Transverse colon (tissue), 4 donors: ENCODE results near the gene CST8. TPM values are rescaled to one million over a fixed set of nuclear protein-coding genes. Genes with fewer than 3 reads are reported as not detected.

Experiments
- DNase-seq: peaks from one replicate; pipeline ENCODE4 v3.0.0-alpha.2; 2019
- H3K27ac ChIP-seq, 4 donors: fragments of 200-600 bp; sonication (generic); 2 replicates each; pipeline ENCODE4 v1.5.1; 2016 to 2018; ENCODE audit warnings: inconsistent platforms in 4 of 4
- H3K27me3 ChIP-seq: fragments of 200-600 bp; sonication (generic); 2 replicates; pipeline ENCODE4 v1.5.1; 2017; ENCODE audit warnings: inconsistent platforms
- H3K36me3 ChIP-seq, 4 donors: fragments of 200-600 bp; sonication (generic); 2 replicates each; pipeline ENCODE4 v1.5.1; 2017 to 2019; ENCODE audit warnings: inconsistent platforms in 4 of 4
- H3K4me1 ChIP-seq, 4 donors: fragments of 200-600 bp; sonication (generic); 2 replicates each; pipeline ENCODE4 v1.5.1; 2017 to 2020; ENCODE audit warnings: inconsistent platforms in 4 of 4
- H3K4me3 ChIP-seq, 4 donors: fragments of 200-600 bp; sonication (generic); 1 replicate in 1 of 4; 2 replicates in 3 of 4; pipeline versions ENCODE4 v1.5.1 to v1.6.1; 2017 to 2019; ENCODE audit warnings: inconsistent platforms in 4 of 4
- H3K9me3 ChIP-seq, 2 donors: fragments of 200-600 bp; sonication (generic); 2 replicates each; pipeline ENCODE4 v1.5.1; 2017 to 2019; ENCODE audit warnings: inconsistent platforms in 2 of 2
- CTCF ChIP-seq, 5 experiments: fragments of 200-600 bp in 3 of 5; fragments of 450-650 bp in 2 of 5; sonication (generic) in 3 of 5; IDR thresholded peaks; 1 replicate in 2 of 5; 2 replicates in 3 of 5; pipeline ENCODE4 v1.5.1; 2016 to 2017; ENCODE audit warnings: antibody characterized with exemption in 5 of 5, inconsistent platforms in 3 of 5, mild to moderate bottlenecking in 2 of 5, moderate library complexity in 1 of 5
- EP300 ChIP-seq: sonication (generic); formaldehyde crosslinking; IDR thresholded peaks from one replicate; pipeline ENCODE4 v1.6.1; 2017; ENCODE audit warnings: antibody characterized with exemption, low read depth
- POLR2A ChIP-seq: fragments of 450-650 bp; IDR thresholded peaks from one replicate; pipeline ENCODE4 v1.6.1; 2016; ENCODE audit warnings: antibody characterized with exemption, mild to moderate bottlenecking, moderate library complexity
- POLR2AphosphoS5 ChIP-seq, 3 donors: sonication (generic); formaldehyde crosslinking; IDR thresholded peaks; one replicate each; pipeline ENCODE4 v1.6.1; 2016; ENCODE audit warnings: antibody characterized with exemption in 3 of 3
- WGBS, 2 donors: methylation state at CpG; one replicate each; pipeline ENCODE4 v1.1.5; 2018; ENCODE audit warnings: low coverage in 1 of 2; 5-methylcytosine and 5-hydroxymethylcytosine counted together
- in situ Hi-C, 4 donors: fragments of 200-750 bp; cut with MboI; loops; one replicate each; pipeline versions ENCODE4 v1.15.0 to v1.15.1; 2017; ENCODE audit warnings: low sequenced_read_pairs in 3 of 4, low pct_ligation_motif_present in 1 of 4, low pct_unique_long_range_greater_than_20kb in 1 of 4
- intact Hi-C: fragments of 100-400 bp; cut with DNase I; formaldehyde crosslinking; loops from one replicate; pipeline ENCODE4 v1.15.1; 2023; ENCODE audit warnings: low total_unique reads
- total RNA-seq, 4 donors: library from RNA; depleted of rRNA; stranded (reverse); fragments of >200 nt; gene quantifications; one replicate each; pipeline ENCODE4 v1.1.0, GENCODE V29; 2016

Gene CST8
- total RNA-seq, 4 donors from 2014 or later: not detected

DNA sequence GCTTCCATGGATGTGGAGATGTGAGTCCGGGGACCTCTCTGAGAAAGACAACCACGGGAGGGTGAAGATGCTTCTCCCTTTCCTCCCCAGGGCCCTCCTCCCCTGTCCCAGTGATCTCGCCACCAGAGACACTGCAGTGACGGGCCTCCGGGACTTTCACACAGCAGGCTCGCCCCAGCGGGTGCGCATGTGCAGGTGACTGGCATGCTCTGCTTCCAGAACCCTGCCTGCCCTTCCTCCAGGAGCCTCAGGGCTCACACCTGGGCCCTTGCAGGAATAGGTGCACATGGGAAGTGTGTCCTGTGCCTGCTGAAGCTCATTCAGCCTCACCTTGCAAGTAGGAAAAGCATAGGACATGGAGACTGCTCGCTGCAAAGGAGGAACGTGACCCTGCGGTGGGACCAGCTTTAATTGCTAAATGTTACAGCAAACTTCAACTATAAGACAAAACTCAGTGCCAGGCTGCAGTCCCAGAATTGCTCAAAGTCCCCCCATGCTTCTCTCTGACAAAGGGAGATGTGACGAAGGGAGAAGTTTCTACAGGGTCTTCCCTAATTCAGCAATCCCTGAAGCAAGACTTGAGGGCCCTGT lies 19.2 kb downstream of the CST8 start:
- no peak overlapping the region for H3K4me3 ChIP-seq
- no peaks in the 10 kb centered on the region for H3K27me3 ChIP-seq
- WGBS, 2 donors: 84% methylated on average over 12 of the region's 12 CpGs; no CpG with 5 or more reads in 1 of the 2 donors
- no peaks in the 10 kb centered on the region for H3K36me3 ChIP-seq
- no peaks in the 10 kb centered on the region for H3K4me1 ChIP-seq
- no peak for TF ChIP-seq EP300
- TF ChIP-seq CTCF (IDR thresholded peaks at IDR 0.05): no peak
- TF ChIP-seq POLR2A: no peak
- no peak for TF ChIP-seq POLR2AphosphoS5 (IDR thresholded peaks at IDR 0.05)
- no peaks in the 10 kb centered on the region for H3K9me3 ChIP-seq
- H3K27ac ChIP-seq: no peak overlapping the region
- in situ Hi-C loops: no loop called here
- DNase-seq: no peak
- intact Hi-C loops: no loop called here

DNA sequence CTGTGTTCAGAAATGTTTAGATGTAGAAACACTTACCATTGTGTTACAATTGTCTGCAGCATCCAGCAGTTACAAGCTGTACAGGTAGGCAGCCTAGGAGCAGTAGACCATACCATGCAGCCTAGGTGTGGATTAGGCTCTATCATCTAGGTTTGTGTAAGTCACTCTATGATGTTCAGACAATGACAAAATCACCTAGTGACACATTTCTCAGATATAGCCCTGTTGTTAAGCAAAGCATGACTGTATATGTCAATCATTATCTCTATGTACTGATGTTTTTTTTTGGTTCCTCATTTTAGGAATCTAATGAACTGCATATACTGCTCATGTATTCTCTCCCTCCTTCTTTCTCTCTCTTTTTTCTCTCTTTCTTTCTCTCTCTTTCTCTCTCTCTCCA lies 22.2 kb downstream of the CST8 start:
- intact Hi-C loops: no loop called here
- TF ChIP-seq POLR2A (no peak), POLR2AphosphoS5 (IDR thresholded peaks at IDR 0.05) (no peak), EP300 (no peak), CTCF (IDR thresholded peaks at IDR 0.05) (no peak)
- DNase-seq: no peak
- no peaks in the 10 kb centered on the region for H3K4me1 ChIP-seq
- no peak overlapping the region for H3K27ac ChIP-seq
- no peaks in the 10 kb centered on the region for H3K27me3 ChIP-seq
- in situ Hi-C loops: no loop called here
- no peaks in the 10 kb centered on the region for H3K9me3 ChIP-seq
- H3K4me3 ChIP-seq: no peak overlapping the region
- H3K36me3 ChIP-seq: no peaks in the 10 kb centered on the region

- H3K4me3 ChIP-seq: no peak overlapping the region
- H3K27me3 ChIP-seq: no peaks in the 10 kb centered on the region
- WGBS, 2 donors: 18 to 38% methylated on average over 1 of the region's 1 CpG
- intact Hi-C loops: no loop called here
- no peaks in the 10 kb centered on the region for H3K9me3 ChIP-seq
- no peak for DNase-seq
- H3K27ac ChIP-seq: no peak overlapping the region
- no peaks in the 10 kb centered on the region for H3K4me1 ChIP-seq
- in situ Hi-C loops: no loop called here
- no peak for TF ChIP-seq POLR2AphosphoS5 (IDR thresholded peaks at IDR 0.05)
- no peak for TF ChIP-seq CTCF (IDR thresholded peaks at IDR 0.05)
- no peak for TF ChIP-seq EP300
- TF ChIP-seq POLR2A: no peak
- H3K36me3 ChIP-seq: no peaks in the 10 kb centered on the region
These were observed 23.9 kb downstream of the CST8 start for GRCh38 chr20:23514848-23515247.

GRCh38 chr20:23515250-23515939 lies 24.5 kb downstream of the CST8 start:
- H3K4me1 ChIP-seq: no peaks in the 10 kb centered on the region
- intact Hi-C loops: no loop called here
- no peaks in the 10 kb centered on the region for H3K36me3 ChIP-seq
- DNase-seq: no peak
- H3K9me3 ChIP-seq: no peaks in the 10 kb centered on the region
- no peak for TF ChIP-seq EP300
- TF ChIP-seq CTCF (IDR thresholded peaks at IDR 0.05): no peak
- no peak for TF ChIP-seq POLR2AphosphoS5 (IDR thresholded peaks at IDR 0.05)
- TF ChIP-seq POLR2A: no peak
- WGBS, 2 donors: 61 to 73% methylated on average over 5 of the region's 5 CpGs
- H3K27me3 ChIP-seq: no peaks in the 10 kb centered on the region
- no peak overlapping the region for H3K27ac ChIP-seq
- in situ Hi-C loops: no loop called here
- no peak overlapping the region for H3K4me3 ChIP-seq
